Left renal cortex interstitium (tissue), 4 donors: ENCODE results near the gene WDR91. TPM values are rescaled to one million over a fixed set of nuclear protein-coding genes. Genes with fewer than 3 reads are reported as not detected.
"Not testable (repeated sequence)": the region's sequence is repeated elsewhere in the genome, so short reads cannot be mapped to it uniquely, and the experiment has no call there.

Experiments used
- DNase-seq, 4 donors: peaks; one replicate each; pipeline ENCODE4 v3.0.0-alpha.2; 2013; ENCODE audit warnings: low read depth in 4 of 4, low spot score in 2 of 4, missing footprints in 1 of 4
- polyA plus RNA-seq, 4 donors: library from polyadenylated mRNA; unstranded; fragments of 120-200 nt; gene quantifications; one replicate each; pipeline ENCODE4 v1.2.1, GENCODE V29; 2013; ENCODE audit not compliant: insufficient read length in 4 of 4

Gene WDR91
- polyA plus RNA-seq, 4 donors: 45.3 to 72.1 (median 56.7) TPM

DNA sequence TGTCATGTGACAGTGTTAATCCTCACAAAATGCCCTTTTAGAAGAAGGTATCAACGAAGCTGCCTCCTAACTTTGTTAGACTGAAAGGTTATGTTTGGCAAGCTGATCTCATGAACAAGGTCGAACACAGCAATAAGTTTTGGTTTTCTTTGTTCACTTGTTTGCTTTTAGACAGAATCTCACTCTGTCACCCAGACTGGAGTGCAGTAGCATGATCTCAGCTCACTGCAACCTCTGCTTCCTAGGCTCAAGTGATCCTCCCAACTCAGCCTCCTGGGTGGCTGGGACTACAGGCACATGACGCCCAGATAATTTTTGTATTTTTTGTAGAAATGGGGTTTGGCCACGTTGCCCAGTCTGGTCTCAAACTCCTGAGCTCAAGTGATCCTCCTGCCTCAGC lies 23.4 kb upstream of the WDR91 start:
- no peak for DNase-seq

DNA sequence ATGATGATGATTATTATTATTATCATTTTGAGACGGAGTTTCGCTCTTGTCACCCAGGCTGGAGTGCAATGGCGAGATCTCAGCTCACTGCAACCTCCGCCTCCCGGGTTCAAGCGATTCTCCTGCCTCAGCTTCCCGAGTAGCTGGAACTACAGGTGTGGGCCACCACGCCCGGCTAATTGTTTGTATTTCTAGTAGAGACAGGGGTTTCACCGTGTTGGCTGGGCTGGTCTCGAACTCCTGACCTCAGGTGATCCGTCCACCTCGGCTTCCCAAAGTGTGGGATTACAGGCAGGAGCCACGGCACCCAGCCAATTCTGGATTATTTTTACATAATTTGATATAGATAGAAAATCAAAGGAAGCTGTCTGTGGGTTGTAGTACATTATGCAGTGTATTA lies 22.8 kb upstream of the WDR91 start:
- not testable (repeated sequence) for DNase-seq

DNA sequence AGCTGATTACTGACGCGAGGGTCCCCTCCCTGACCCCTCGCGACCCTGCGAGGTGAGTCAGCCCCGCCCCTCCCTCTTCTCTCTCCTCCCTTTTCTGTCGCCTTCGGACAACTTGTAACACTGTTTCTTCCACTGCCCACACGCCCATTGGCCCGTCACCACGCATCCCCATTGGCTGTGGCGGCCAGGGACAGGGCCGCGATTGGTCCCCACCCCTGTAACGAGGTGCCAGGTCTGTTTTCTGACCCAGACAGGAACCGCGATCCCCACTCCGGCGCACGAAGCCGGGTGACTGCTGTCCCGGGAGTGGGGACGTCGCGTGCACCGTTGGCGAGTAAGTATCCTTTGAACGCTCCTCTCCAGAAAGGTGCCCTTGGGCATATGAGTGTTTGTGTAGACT lies 22.2 kb upstream of the WDR91 start, which contains the start of gene STRA8:
Gene STRA8, plus strand, starts transcription at position 269 of the 400 bp plus-strand sequence. CDS start 6,687 bp downstream, outside the sequence.
- DNase-seq: no peak

GRCh38 chr7:135232720-135233119 lies 21.4 kb upstream of the WDR91 start:
- DNase-seq: no peak

DNA sequence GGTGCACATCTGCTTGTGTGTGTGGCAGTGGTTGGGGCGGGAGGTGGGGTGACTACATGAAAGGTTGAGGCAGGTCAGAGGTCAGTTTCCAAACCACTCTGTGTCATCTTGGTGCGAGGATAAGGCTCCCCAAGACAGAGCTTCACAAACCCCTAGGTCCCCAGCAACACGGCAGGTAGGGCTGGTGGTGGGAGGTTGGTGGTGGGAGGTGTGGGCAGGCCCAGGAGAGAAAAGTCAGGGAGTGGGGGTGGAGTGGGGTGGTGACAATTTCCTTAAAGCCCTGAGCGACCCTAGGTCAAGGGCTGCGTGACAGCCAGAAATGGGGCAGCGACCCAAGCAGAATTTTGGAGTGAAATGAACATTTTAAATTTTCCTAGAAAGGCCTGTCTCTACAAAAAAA lies 20.8 kb upstream of the WDR91 start:
- DNase-seq: no peak

DNA sequence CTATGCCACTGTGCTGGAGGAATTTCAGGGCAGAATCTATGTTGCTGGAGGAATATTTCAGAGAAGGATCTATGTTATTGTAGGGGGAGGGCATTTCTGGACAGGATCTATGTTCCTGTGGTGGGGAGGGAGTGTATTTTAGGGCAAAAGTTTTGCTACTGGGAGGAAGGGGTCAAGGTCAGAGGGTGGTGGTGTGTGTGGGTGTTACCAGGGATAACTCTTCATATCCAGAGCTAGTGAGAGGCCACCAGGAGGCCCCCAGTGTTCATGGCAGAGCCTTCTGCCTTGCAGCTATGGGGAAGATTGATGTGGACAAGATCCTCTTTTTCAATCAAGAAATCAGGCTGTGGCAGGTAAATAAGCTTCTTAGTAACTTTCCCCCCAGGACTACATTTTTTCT lies 20.4 kb upstream of the WDR91 start:
- DNase-seq: no peak

GRCh38 chr7:135224027-135224426 lies 12.7 kb upstream of the WDR91 start:
- no peak for DNase-seq

GRCh38 chr7:135217645-135218509 lies 6.6 kb upstream of the WDR91 start:
- DNase-seq: peak in 1 of 4 donors; percentile 43

- DNase-seq: no peak
Measured at GRCh38 chr7:135215698-135216097, 4.4 kb upstream of the WDR91 start.

GRCh38 chr7:135215180-135215579 lies 3.9 kb upstream of the WDR91 start:
- no peak for DNase-seq

- no peak for DNase-seq
Measured at GRCh38 chr7:135213831-135214230, 2.5 kb upstream of the WDR91 start.

- DNase-seq: not testable (repeated sequence)
Measured at GRCh38 chr7:135211946-135212685, 790 bp upstream of the WDR91 start.

GRCh38 chr7:135210888-135211178 lies 493 bp downstream of the WDR91 start:
- DNase-seq: peak in 1 of 4 donors; percentile 24

DNA sequence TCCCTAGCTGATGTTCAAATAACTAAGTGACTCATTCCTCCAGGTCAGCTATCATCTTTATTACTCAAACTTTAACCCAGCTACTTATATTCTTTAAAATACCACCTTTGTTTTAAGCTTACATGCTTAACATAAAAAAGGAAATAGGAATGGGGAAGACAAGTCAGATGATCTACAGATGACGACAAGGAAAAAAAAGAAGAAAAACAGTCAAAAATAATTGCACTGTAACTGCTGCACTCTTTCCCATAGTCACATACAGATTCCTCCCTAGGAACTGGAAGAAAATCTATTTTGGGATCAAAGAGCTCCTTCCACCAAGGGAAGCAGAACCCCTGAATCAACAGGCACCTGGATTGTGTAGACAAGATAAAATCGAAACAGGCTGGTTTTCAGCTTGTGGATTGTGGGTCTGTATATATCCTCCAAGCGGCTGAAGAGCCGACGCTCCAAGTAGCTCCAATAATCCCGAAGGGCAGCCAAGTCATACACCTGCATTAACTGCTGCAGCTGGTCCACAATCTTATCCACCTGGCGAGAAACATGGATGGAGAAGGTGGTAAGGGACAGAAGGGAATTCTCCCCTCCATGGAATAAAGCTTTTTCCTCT lies 2.0 kb downstream of the WDR91 start:
- no peak for DNase-seq

GRCh38 chr7:135208102-135208793 lies 3.1 kb downstream of the WDR91 start:
- DNase-seq: peak in 1 of 4 donors; percentile 19

- DNase-seq: no peak
Measured at GRCh38 chr7:135207406-135208101, 3.8 kb downstream of the WDR91 start.

- peak in 1 of 4 donors; percentile 27 for DNase-seq
Measured at GRCh38 chr7:135206941-135207391, 4.4 kb downstream of the WDR91 start.

DNA sequence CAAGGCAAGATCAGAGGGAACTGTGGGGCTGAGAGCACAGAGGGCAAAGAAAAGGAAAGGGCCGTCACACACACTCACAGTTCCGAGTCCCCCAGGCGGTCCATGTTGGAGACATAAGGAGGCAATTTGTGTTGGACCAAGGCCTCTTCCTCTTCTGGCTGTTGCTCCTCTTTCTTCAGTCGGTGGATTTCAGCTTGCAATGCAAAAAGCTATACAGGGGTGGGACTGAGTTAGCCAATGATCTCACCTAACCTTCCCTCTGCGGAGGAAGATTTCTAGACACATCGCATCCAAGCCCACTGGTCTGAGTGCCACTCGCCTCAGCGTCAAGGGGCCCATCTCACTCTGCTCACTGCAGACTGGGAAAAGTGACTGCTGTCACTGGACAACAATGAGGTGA lies 5.5 kb downstream of the WDR91 start:
- no peak for DNase-seq

DNA sequence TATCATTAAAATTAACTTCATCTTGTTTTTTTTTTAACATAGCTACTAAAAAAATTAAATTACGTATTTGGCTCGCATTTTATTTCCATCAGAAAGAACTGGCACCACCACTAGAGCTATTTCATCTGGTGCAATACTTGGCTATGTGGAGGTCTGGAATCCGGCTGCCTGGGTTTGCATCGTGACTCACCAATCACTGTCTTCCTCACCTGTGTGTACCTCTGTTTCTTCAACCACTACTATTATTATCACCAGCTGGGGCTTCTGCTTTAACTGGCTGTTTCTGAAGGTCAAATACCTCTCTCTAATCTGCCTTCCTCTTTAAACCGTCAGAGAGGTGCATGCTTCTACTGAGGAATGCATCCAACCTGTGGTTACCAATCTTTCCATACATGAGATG lies 6.5 kb downstream of the WDR91 start:
- DNase-seq: no peak

DNA sequence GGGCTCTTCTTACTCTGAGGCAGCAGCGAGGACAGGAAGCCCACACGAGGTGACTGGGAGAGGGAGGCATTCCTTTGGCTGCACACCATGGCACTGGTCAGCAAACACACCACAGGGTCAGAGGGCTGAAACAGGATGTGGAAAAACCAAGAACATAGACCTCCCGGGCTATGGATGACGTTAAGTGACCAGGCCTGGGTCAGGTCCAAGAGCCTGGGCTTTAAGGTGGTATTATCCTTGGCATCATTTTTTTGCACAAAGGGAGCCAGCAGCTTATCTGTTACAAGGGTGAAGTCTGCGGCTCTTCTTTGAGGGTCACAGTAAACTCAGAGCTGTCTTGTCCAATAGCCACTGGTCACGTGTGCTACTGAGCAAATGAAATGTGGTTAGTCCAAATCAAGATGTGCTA lies 7.0 kb downstream of the WDR91 start:
- DNase-seq: no peak
